Neural crest cell (in vitro differentiated cells): ENCODE measurements around the gene ODAD3. TPM values are rescaled to one million over a fixed set of nuclear protein-coding genes. Genes with fewer than 3 reads are reported as not detected.

Experiments used
- DNase-seq: peaks from one replicate; pipeline ENCODE4 v3.0.0; 2021; ENCODE audit warnings: low read depth, mixed read lengths, low spot score
- H3K27ac Mint-ChIP-seq: one replicate; pipeline ENCODE4 v1.8.0; 2021; ENCODE audit warnings: mild to moderate bottlenecking, mixed read lengths; ENCODE audit not compliant: unreplicated experiment
- H3K27me3 Mint-ChIP-seq: 2 replicates; pipeline ENCODE4 v1.8.0; 2021; ENCODE audit warnings: low read depth, mild to moderate bottlenecking, mixed read lengths
- H3K36me3 Mint-ChIP-seq: 2 replicates; pipeline ENCODE4 v1.8.0; 2021; ENCODE audit warnings: low read depth, mild to moderate bottlenecking, mixed read lengths
- H3K4me1 Mint-ChIP-seq: 2 replicates; pipeline ENCODE4 v1.8.0; 2021; ENCODE audit warnings: mixed read lengths
- H3K4me3 Mint-ChIP-seq: one replicate; pipeline ENCODE4 v1.8.0; 2021; ENCODE audit warnings: mild to moderate bottlenecking, mixed read lengths
- H3K9me3 Mint-ChIP-seq: 2 replicates; pipeline ENCODE4 v1.8.0; 2021; ENCODE audit warnings: mixed read lengths
- CTCF ChIP-seq: fragments of 200-600 bp; sonication (generic); conservative IDR thresholded peaks from 2 replicates; pipeline ENCODE4 v1.5.0; 2021; ENCODE audit warnings: antibody characterized with exemption, mild to moderate bottlenecking
- total RNA-seq: library from RNA; stranded (reverse); gene quantifications from 2 replicates; pipeline ENCODE4 v1.2.1, GENCODE V29; 2021

ODAD3 gene
- total RNA-seq, 1 donor from 2014 or later = 2.2 TPM

DNA sequence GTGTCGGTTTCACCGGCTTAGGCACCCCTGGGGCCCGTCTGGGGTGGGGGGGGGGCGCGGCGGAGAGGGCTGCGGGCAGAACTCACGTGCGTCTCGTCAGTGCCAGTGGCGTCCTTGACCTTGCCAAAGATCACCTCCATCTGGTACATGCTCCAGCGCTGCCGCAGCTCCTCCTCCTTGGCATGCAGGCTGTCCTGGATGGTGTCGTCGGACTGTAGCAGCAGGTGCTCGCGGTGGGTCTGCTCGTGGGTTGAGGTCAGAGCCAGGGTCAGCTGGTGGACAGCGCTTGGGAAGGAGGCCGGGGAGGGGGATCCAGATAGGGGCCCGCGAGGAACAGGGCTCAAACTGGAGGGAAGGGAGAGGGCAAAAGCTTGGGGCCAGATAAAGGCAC is 11.1 kb downstream of the ODAD3 start:
- H3K27me3 Mint-ChIP-seq = peaks cover 54% of the 10 kb centered on the region
- no peak for DNase-seq
- peaks cover 14% of the 10 kb centered on the region for H3K4me1 Mint-ChIP-seq
- no peaks in the 10 kb centered on the region for H3K36me3 Mint-ChIP-seq
- H3K27ac Mint-ChIP-seq = no peak overlapping the region
- H3K9me3 Mint-ChIP-seq = no peaks in the 10 kb centered on the region
- TF ChIP-seq CTCF = no peak
- no peak overlapping the region for H3K4me3 Mint-ChIP-seq

- no peaks in the 10 kb centered on the region for H3K9me3 Mint-ChIP-seq
- no peak for DNase-seq
Observed at GRCh38 chr19:11423164-11423790, 11.6 kb downstream of the ODAD3 start.

GRCh38 chr19:11422163-11423065 is 12.5 kb downstream of the ODAD3 start:
- H3K27me3 Mint-ChIP-seq = peaks cover 68% of the 10 kb centered on the region
- H3K4me1 Mint-ChIP-seq = peaks cover 14% of the 10 kb centered on the region
- H3K27ac Mint-ChIP-seq = no peak overlapping the region
- peak; percentile 26 for DNase-seq
- H3K4me3 Mint-ChIP-seq = no peak overlapping the region
- no peaks in the 10 kb centered on the region for H3K36me3 Mint-ChIP-seq
- no peaks in the 10 kb centered on the region for H3K9me3 Mint-ChIP-seq
- no peak for TF ChIP-seq CTCF

More at GRCh38 chr19:11423164-11423790, 11.6 kb downstream of the ODAD3 start:
- no peaks in the 10 kb centered on the region for H3K36me3 Mint-ChIP-seq
- peaks cover 60% of the 10 kb centered on the region for H3K27me3 Mint-ChIP-seq
- H3K27ac Mint-ChIP-seq = no peak overlapping the region
- no peak overlapping the region for H3K4me3 Mint-ChIP-seq
- no peak for TF ChIP-seq CTCF
- H3K4me1 Mint-ChIP-seq = peaks cover 14% of the 10 kb centered on the region

- peak overlapping the region; percentile 38 for H3K4me3 Mint-ChIP-seq
- no peak overlapping the region for H3K27ac Mint-ChIP-seq
- no peak for TF ChIP-seq CTCF
- no peaks in the 10 kb centered on the region for H3K36me3 Mint-ChIP-seq
- peaks cover 14% of the 10 kb centered on the region for H3K4me1 Mint-ChIP-seq
- peaks cover 77% of the 10 kb centered on the region for H3K27me3 Mint-ChIP-seq
- H3K9me3 Mint-ChIP-seq = no peaks in the 10 kb centered on the region
- peak; percentile 29 for DNase-seq
Observed at GRCh38 chr19:11421371-11422098, 13.4 kb downstream of the ODAD3 start.
